WTC11 (cell line): ENCODE results near the gene LCN10. TPM values are rescaled to one million over a fixed set of nuclear protein-coding genes. Genes with fewer than 3 reads are reported as not detected.

Experiments
- ATAC-seq: fragments of 200-7000 bp; cut with Tn5 transposase; 2 replicates; pipeline ENCODE4 v1.10.0; 2021; ENCODE audit warnings: mild to moderate bottlenecking, moderate library complexity
- CTCF ChIA-PET: fragments of 300-600 bp; sonication (Branson Sonifier 250); formaldehyde crosslinking; loops from one replicate; lab custom pipeline; 2021; ENCODE audit warnings: antibody characterized with exemption; lab: Charles Lee
- POLR2A ChIA-PET: fragments of 350-600 bp; sonication (Branson Sonifier 250); formaldehyde crosslinking; loops from one replicate; lab custom pipeline; 2021; ENCODE audit warnings: antibody characterized with exemption; lab: Charles Lee
- DNase-seq: peaks from one replicate; pipeline ENCODE4 v3.0.0; 2021; ENCODE audit warnings: low spot score
- H3K27ac Mint-ChIP-seq: 2 replicates; pipeline ENCODE4 v1.8.0; 2021; ENCODE audit warnings: mixed read lengths
- H3K27me3 Mint-ChIP-seq: 2 replicates; pipeline ENCODE4 v1.8.0; 2021; ENCODE audit warnings: low read depth, mild to moderate bottlenecking, moderate library complexity, mixed read lengths
- H3K36me3 Mint-ChIP-seq: 2 replicates; pipeline ENCODE4 v1.8.0; 2021; ENCODE audit warnings: mixed read lengths
- H3K4me1 Mint-ChIP-seq: 2 replicates; pipeline ENCODE4 v1.8.0; 2022; ENCODE audit warnings: mixed read lengths
- H3K4me3 Mint-ChIP-seq: 2 replicates; pipeline ENCODE4 v1.8.0; 2021; ENCODE audit warnings: mild to moderate bottlenecking, moderate library complexity, mixed read lengths
- H3K9me3 Mint-ChIP-seq: 2 replicates; pipeline ENCODE4 v1.8.0; 2021; ENCODE audit warnings: mixed read lengths
- AFF4 ChIP-seq: sonication (generic); formaldehyde crosslinking; IDR thresholded peaks from 2 replicates; pipeline ENCODE4 v1.8.1; 2023; ENCODE audit warnings: mild to moderate bottlenecking, missing genetic modification reagents, borderline replicate concordance
- ARID4B ChIP-seq: sonication (generic); formaldehyde crosslinking; IDR thresholded peaks from 2 replicates; pipeline ENCODE4 v1.8.0; 2023; ENCODE audit warnings: missing genetic modification reagents, mild to moderate bottlenecking, borderline replicate concordance
- ATF2 ChIP-seq: sonication (generic); formaldehyde crosslinking; IDR thresholded peaks from 2 replicates; pipeline ENCODE4 v1.8.1; 2022; ENCODE audit warnings: low read depth, missing genetic modification reagents, borderline replicate concordance
- EMX1 ChIP-seq: fragments of 250-450 bp; sonication (Bioruptor Pico); IDR thresholded peaks from 2 replicates; pipeline ENCODE4 v1.8.0; 2021; ENCODE audit warnings: mild to moderate bottlenecking
- ETV6 ChIP-seq: sonication (generic); formaldehyde crosslinking; IDR thresholded peaks from 2 replicates; pipeline ENCODE4 v1.8.1; 2022; ENCODE audit warnings: mild to moderate bottlenecking, missing genetic modification reagents
- HMGXB4 ChIP-seq: sonication (generic); formaldehyde crosslinking; IDR thresholded peaks from 2 replicates; pipeline ENCODE4 v1.8.1; 2023; ENCODE audit warnings: mild to moderate bottlenecking, moderate library complexity, missing genetic modification reagents
- KAT7 ChIP-seq: sonication (generic); formaldehyde crosslinking; IDR thresholded peaks from 2 replicates; pipeline ENCODE4 v1.8.1; 2023; ENCODE audit warnings: missing genetic modification reagents, mild to moderate bottlenecking, borderline replicate concordance
- NR3C1 ChIP-seq: sonication (generic); formaldehyde crosslinking; conservative IDR thresholded peaks from 2 replicates; pipeline ENCODE4 v1.8.1; 2023; ENCODE audit warnings: low read depth, mild to moderate bottlenecking, missing genetic modification reagents
- SMAD3 ChIP-seq: sonication (generic); formaldehyde crosslinking; IDR thresholded peaks from 2 replicates; pipeline ENCODE4 v1.8.0; 2022; ENCODE audit warnings: missing genetic modification reagents, mild to moderate bottlenecking, borderline replicate concordance
- ZBTB21 ChIP-seq: sonication (generic); formaldehyde crosslinking; IDR thresholded peaks from 2 replicates; pipeline ENCODE4 v1.8.1; 2023; ENCODE audit warnings: mild to moderate bottlenecking, missing genetic modification reagents, borderline replicate concordance
- ZNF396 ChIP-seq: fragments of 250-450 bp; sonication (Bioruptor Pico); IDR thresholded peaks from 2 replicates; pipeline ENCODE4 v1.8.0; 2021; ENCODE audit warnings: mild to moderate bottlenecking, moderate library complexity, borderline replicate concordance
- ZNF425 ChIP-seq: fragments of 250-450 bp; sonication (Bioruptor Pico); conservative IDR thresholded peaks from 2 replicates; pipeline ENCODE4 v1.9.0; 2021; ENCODE audit warnings: mild to moderate bottlenecking
- ZNF671 ChIP-seq: fragments of 250-450 bp; sonication (Bioruptor Pico); IDR thresholded peaks from 2 replicates; pipeline ENCODE4 v1.8.0; 2021; ENCODE audit warnings: mild to moderate bottlenecking
- total RNA-seq: library from RNA; stranded (reverse); gene quantifications from 3 replicates; pipeline ENCODE4 v1.2.3, GENCODE V29; 2021

The LCN10 gene
- total RNA-seq, 1 experiment from 2014 or later: 2.4 TPM

GRCh38 chr9:136700959-136701667, 41.6 kb downstream of the LCN10 start:
- CTCF ChIA-PET: interaction anchor here (0.7 to 2.9 kb wide), 6 partner anchors 29 to 61 kb away, joined by 3 to 13 read pairs (median 3); partner anchors contain the start of gene LCN8
- no peaks in the 10 kb centered on the region for H3K36me3 Mint-ChIP-seq
- TF ChIP-seq NR3C1 (no peak), HMGXB4 (CRISPR knock-in tag) (no peak), ZNF671 (CRISPR knock-in tag) (no peak), ZNF396 (CRISPR knock-in tag) (no peak), ARID4B (CRISPR knock-in tag) (no peak), ZBTB21 (CRISPR knock-in tag) (no peak), ETV6 (CRISPR knock-in tag) (no peak), ZNF425 (no peak), SMAD3 (CRISPR knock-in tag) (no peak), ATF2 (CRISPR knock-in tag) (no peak), AFF4 (CRISPR knock-in tag) (no peak), KAT7 (CRISPR knock-in tag) (no peak), EMX1 (CRISPR knock-in tag) (no peak)
- peaks cover 4% of the 10 kb centered on the region for H3K4me1 Mint-ChIP-seq
- POLR2A ChIA-PET: interaction anchor here (0.6 kb wide), 3 partner anchors 12 to 313 kb away, joined by 3 read pairs; no protein-coding TSS in a partner anchor
- no peaks in the 10 kb centered on the region for H3K9me3 Mint-ChIP-seq
- no peak for DNase-seq
- H3K27me3 Mint-ChIP-seq: peaks cover 23% of the 10 kb centered on the region
- no peak overlapping the region for H3K27ac Mint-ChIP-seq
- peak; percentile 20 for ATAC-seq
- H3K4me3 Mint-ChIP-seq: peak overlapping the region; percentile 60
